Placental pericyte (primary cell): ENCODE measurements around the gene ECM1. TPM values are rescaled to one million over a fixed set of nuclear protein-coding genes. Genes with fewer than 3 reads are reported as not detected.

ENCODE experiments used
- small RNA-seq: library from RNA; depleted of rRNA; stranded (forward); fragments of <200 nt; gene quantifications from one replicate; pipeline ENCODE3, GENCODE V24; 2012; ENCODE audit warnings: low replicate concordance
- total RNA-seq: library from RNA; depleted of rRNA; stranded (reverse); fragments of >200 nt; gene quantifications from 2 replicates; pipeline ENCODE4 v1.2.3, GENCODE V29; 2012

Gene ECM1
- 16.2 and 34.5 TPM in 2 replicates for total RNA-seq

GRCh38 chr1:150507912-150508864 lies at the start of gene ECM1:
Gene ECM1, plus strand, starts transcription at chr1:150508109. Its CDS starts 101 bp downstream, at chr1:150508210.

GRCh38 chr1:150486966-150487762 lies 20.7 kb upstream of the ECM1 start, which contains the start of gene TARS2:
Gene TARS2, plus strand, starts transcription at chr1:150487419. Its CDS starts 32 bp downstream, at chr1:150487451.

GRCh38 chr1:150515328-150516049 lies 7.6 kb downstream of the ECM1 start, which contains the start of gene FALEC:
Gene FALEC, plus strand, starts transcription at chr1:150515752.

GRCh38 chr1:150548632-150549495 lies 41.0 kb downstream of the ECM1 start, which contains the start of gene ADAMTSL4:
Gene ADAMTSL4, plus strand, starts transcription at chr1:150549408. Its CDS starts 2,881 bp downstream, at chr1:150552289.

Small RNA genes lying within 50 kb of the gene (small RNA-seq; reads per million reads assigned to genes)
- gene MIR4257: not detected

Other genes starting within 250 kb of the ECM1 start
- 104 and 134 TPM in 2 replicates for gene APH1A, start 239.1 kb upstream of the ECM1 start, total RNA-seq
- 0.43 and 0.88 TPM in 2 replicates for gene C1orf54, start 235.3 kb upstream of the ECM1 start, total RNA-seq
- gene CIART, start 225.6 kb upstream of the ECM1 start, total RNA-seq: 0.66 and 3.4 TPM in 2 replicates
- gene MRPS21, start 214.2 kb upstream of the ECM1 start, total RNA-seq: 25.1 and 29.8 TPM in 2 replicates
- 39.0 and 50.3 TPM in 2 replicates for gene PRPF3, start 186.6 kb upstream of the ECM1 start, total RNA-seq
- 9.8 and 14.3 TPM in 2 replicates for gene RPRD2, start 144.0 kb upstream of the ECM1 start, total RNA-seq
- gene TARS2, start 20.7 kb upstream of the ECM1 start, total RNA-seq: 13.3 and 24.6 TPM in 2 replicates
- not detected in 2 replicates for gene FALEC, start 7.6 kb downstream of the ECM1 start, total RNA-seq
- 1.9 and 2.4 TPM in 2 replicates for gene ADAMTSL4, start 41.3 kb downstream of the ECM1 start, total RNA-seq
- 177 and 412 TPM in 2 replicates for gene MCL1, start 71.5 kb downstream of the ECM1 start, total RNA-seq
- 78.7 and 79.4 TPM in 2 replicates for gene ENSA, start 121.5 kb downstream of the ECM1 start, total RNA-seq
- gene GOLPH3L, start 189.0 kb downstream of the ECM1 start, total RNA-seq: 9.7 and 35.0 TPM in 2 replicates
- gene HORMAD1, start 212.8 kb downstream of the ECM1 start, total RNA-seq: 0.14 and 2.4 TPM in 2 replicates